Measurements from ENCODE around the gene HCST. TPM values are rescaled to one million over a fixed set of nuclear protein-coding genes. Genes with fewer than 3 reads are reported as not detected.

Gene HCST
- total and polyA plus RNA-seq, 4 donors, result 2.0 to 13.3 (median 3.8) TPM

DNA sequence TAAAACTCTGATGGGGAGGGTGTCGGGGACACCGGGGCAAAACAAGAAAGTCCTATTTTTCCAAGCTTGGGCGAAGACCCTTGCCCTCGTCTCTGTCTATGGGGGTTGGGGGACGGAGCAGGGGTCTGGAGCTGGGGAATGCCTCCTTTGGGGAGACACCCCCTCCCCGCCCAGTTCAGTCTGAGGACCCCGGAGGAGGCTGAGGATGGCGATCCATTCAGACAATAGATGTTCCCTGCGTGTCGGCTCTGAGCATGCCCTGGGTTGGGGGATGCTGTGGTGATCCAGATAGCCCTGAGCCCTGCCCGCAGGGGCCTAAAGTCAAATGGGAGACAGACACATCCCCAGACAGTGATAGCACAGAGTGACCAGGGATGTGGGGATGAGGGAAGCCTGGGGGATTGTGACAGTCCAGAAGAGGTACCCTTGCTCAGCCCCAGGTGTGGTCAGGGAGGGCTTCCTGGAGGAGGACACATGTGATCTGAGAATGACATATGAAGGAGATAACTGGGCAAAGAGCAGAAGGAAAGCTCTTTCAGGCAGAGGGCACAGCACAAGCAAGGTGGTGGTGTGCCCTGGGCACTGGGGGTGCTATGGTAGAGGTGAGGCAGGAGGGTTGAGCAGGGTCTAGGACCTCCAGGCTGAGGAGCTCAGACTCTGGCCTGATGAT, 42.9 kb downstream of the HCST start:
- WGBS, result 94% methylated on average over 11 of the region's 11 CpGs
- Histone ChIP-seq H3K36me3 (ENCODE audit: control insufficient read depth in 4 of 4, insufficient read depth in 3 of 4, low read depth in 1 of 4, low read length in 3 of 4) (peaks cover 0 to 5% (median under 1%) of the 10 kb centered on the region in 4 donors), H3K4me3 (ENCODE audit: low read depth in 1 of 3, low read length in 3 of 3) (no peak overlapping the region), H3K9ac (ENCODE audit: low read depth in 1 of 2, low read length in 2 of 2) (no peak overlapping the region), H3K27ac (ENCODE audit: low read depth in 1 of 2, low read length in 2 of 2) (no peak overlapping the region), H3K9me3 (ENCODE audit: control insufficient read depth in 4 of 4, low read length in 3 of 4) (no peaks in the 10 kb centered on the region), H3K4me1 (ENCODE audit: control insufficient read depth in 4 of 4, insufficient read depth in 4 of 4, low read length in 3 of 4) (peaks cover 2 to 8% (median 6%) of the 10 kb centered on the region in 4 donors), H3K27me3 (ENCODE audit: control insufficient read depth in 4 of 4, insufficient read depth in 4 of 4, low read length in 3 of 4) (no peaks in the 10 kb centered on the region)
- TF ChIP-seq, protein P1, sequence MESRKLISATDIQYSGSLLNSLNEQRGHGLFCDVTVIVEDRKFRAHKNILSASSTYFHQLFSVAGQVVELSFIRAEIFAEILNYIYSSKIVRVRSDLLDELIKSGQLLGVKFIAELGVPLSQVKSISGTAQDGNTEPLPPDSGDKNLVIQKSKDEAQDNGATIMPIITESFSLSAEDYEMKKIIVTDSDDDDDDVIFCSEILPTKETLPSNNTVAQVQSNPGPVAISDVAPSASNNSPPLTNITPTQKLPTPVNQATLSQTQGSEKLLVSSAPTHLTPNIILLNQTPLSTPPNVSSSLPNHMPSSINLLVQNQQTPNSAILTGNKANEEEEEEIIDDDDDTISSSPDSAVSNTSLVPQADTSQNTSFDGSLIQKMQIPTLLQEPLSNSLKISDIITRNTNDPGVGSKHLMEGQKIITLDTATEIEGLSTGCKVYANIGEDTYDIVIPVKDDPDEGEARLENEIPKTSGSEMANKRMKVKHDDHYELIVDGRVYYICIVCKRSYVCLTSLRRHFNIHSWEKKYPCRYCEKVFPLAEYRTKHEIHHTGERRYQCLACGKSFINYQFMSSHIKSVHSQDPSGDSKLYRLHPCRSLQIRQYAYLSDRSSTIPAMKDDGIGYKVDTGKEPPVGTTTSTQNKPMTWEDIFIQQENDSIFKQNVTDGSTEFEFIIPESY (IDR thresholded peaks at IDR 0.05), result no peak
- TF ChIP-seq TAF1 (conservative IDR thresholded peaks at IDR 0.05), result no peak
- no peak for TF ChIP-seq EGR1 (IDR thresholded peaks at IDR 0.05; ENCODE audit: low read depth in 2 of 2)
- TF ChIP-seq FOXA2 (IDR thresholded peaks at IDR 0.05), result no peak
- TF ChIP-seq JUND (IDR thresholded peaks at IDR 0.05), result no peak
- no peak for TF ChIP-seq FOXA1 (IDR thresholded peaks at IDR 0.05)
- TF ChIP-seq, protein P2, sequence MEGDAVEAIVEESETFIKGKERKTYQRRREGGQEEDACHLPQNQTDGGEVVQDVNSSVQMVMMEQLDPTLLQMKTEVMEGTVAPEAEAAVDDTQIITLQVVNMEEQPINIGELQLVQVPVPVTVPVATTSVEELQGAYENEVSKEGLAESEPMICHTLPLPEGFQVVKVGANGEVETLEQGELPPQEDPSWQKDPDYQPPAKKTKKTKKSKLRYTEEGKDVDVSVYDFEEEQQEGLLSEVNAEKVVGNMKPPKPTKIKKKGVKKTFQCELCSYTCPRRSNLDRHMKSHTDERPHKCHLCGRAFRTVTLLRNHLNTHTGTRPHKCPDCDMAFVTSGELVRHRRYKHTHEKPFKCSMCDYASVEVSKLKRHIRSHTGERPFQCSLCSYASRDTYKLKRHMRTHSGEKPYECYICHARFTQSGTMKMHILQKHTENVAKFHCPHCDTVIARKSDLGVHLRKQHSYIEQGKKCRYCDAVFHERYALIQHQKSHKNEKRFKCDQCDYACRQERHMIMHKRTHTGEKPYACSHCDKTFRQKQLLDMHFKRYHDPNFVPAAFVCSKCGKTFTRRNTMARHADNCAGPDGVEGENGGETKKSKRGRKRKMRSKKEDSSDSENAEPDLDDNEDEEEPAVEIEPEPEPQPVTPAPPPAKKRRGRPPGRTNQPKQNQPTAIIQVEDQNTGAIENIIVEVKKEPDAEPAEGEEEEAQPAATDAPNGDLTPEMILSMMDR (IDR thresholded peaks at IDR 0.05; ENCODE audit: low read depth, low read length, missing input control), result no peak
- TF ChIP-seq HNF4G (IDR thresholded peaks at IDR 0.05), result no peak
- no peak for DNase-seq (ENCODE audit: low spot score)

DNA sequence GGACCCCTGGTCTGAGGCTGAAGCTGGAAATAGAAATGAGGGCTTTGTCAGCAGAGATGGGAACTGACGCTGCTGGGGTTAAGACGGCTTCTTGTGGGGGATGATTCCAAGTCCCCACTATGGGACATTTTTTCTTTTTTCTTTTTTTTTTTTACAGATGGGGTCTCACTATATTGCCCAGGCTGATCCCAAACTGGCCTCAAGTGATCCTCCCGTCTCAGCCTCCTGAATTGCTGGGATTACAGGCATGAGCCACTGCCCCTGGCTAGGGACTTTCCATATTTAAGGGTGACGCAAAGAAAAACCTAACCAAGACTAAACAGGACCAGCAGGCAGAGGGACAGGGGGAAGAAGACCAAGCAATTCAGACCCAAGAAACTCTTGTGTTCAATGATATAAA, 43.9 kb downstream of the HCST start:
- Histone ChIP-seq H3K27me3 (ENCODE audit: control insufficient read depth in 4 of 4, insufficient read depth in 4 of 4, low read length in 3 of 4) (no peaks in the 10 kb centered on the region), H3K9ac (ENCODE audit: low read depth in 1 of 2, low read length in 2 of 2) (no peak overlapping the region), H3K4me1 (ENCODE audit: control insufficient read depth in 4 of 4, insufficient read depth in 4 of 4, low read length in 3 of 4) (peaks cover 2 to 8% (median 6%) of the 10 kb centered on the region in 4 donors), H3K4me3 (ENCODE audit: low read depth in 1 of 3, low read length in 3 of 3) (no peak overlapping the region), H3K9me3 (ENCODE audit: control insufficient read depth in 4 of 4, low read length in 3 of 4) (no peaks in the 10 kb centered on the region), H3K36me3 (ENCODE audit: control insufficient read depth in 4 of 4, insufficient read depth in 3 of 4, low read depth in 1 of 4, low read length in 3 of 4) (peaks cover 0 to 2% (median 0%) of the 10 kb centered on the region in 4 donors), H3K27ac (ENCODE audit: low read depth in 1 of 2, low read length in 2 of 2) (no peak overlapping the region)
- TF ChIP-seq SP1 (IDR thresholded peaks at IDR 0.05), result no peak
- TF ChIP-seq, protein P3, sequence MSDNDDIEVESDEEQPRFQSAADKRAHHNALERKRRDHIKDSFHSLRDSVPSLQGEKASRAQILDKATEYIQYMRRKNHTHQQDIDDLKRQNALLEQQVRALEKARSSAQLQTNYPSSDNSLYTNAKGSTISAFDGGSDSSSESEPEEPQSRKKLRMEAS (IDR thresholded peaks at IDR 0.05), result no peak
- no peak for TF ChIP-seq GABPA (IDR thresholded peaks at IDR 0.05 in 1 of 2, conservative IDR thresholded peaks at IDR 0.05 in 1 of 2)
- WGBS, result 96% methylated on average over 4 of the region's 4 CpGs
- no peak for DNase-seq (ENCODE audit: low spot score)

DNA sequence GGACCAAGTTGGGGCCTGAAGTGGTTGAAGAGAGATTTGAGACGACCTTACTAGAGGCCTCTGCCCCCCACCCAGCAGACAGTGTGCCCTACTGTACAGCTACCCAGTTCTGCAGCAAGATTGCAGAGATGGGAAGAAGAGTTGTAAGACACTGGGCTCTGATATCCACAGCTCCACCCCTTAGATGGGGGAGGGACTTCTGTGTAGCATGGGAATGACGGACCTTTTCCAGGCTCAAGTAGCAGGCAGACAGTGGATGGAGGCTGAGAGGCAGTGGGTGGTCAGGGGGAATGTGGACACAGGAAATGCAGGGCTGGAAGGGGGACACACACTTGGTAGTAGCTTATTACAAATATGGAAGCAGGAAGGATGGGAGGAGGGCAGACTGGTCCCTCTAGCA, 46.8 kb downstream of the HCST start:
- Histone ChIP-seq H3K36me3 (ENCODE audit: control insufficient read depth in 4 of 4, insufficient read depth in 3 of 4, low read depth in 1 of 4, low read length in 3 of 4) (peaks cover 0 to 2% (median 0%) of the 10 kb centered on the region in 4 donors), H3K27me3 (ENCODE audit: control insufficient read depth in 4 of 4, insufficient read depth in 4 of 4, low read length in 3 of 4) (no peaks in the 10 kb centered on the region), H3K27ac (ENCODE audit: low read depth in 1 of 2, low read length in 2 of 2) (no peak overlapping the region), H3K9me3 (ENCODE audit: control insufficient read depth in 4 of 4, low read length in 3 of 4) (no peaks in the 10 kb centered on the region), H3K4me3 (ENCODE audit: low read depth in 1 of 3, low read length in 3 of 3) (no peak overlapping the region), H3K9ac (ENCODE audit: low read depth in 1 of 2, low read length in 2 of 2) (no peak overlapping the region), H3K4me1 (ENCODE audit: control insufficient read depth in 4 of 4, insufficient read depth in 4 of 4, low read length in 3 of 4) (no peaks in the 10 kb centered on the region)
- TF ChIP-seq EGR1 (IDR thresholded peaks at IDR 0.05; ENCODE audit: low read depth in 2 of 2) (no peak), SP1 (IDR thresholded peaks at IDR 0.05) (no peak)
- TF ChIP-seq, protein P2 (IDR thresholded peaks at IDR 0.05; ENCODE audit: low read depth, low read length, missing input control), result no peak
- 20% methylated on average over 2 of the region's 2 CpGs for WGBS
- no peak for DNase-seq (ENCODE audit: low spot score)

Small RNA genes within 50 kb of the gene (small RNA-seq; reads per million reads assigned to genes)
- not detected for gene RN7SL402P

Other genes with a start within 250 kb of the HCST start
- under 1 TPM in 1 of 2 donors, not detected in 1; 0.56 TPM for gene UPK1A, start 236.0 kb upstream of the HCST start, total RNA-seq
- under 1 TPM in 1 of 2 donors, not detected in 1; 0.10 TPM for gene UPK1A, start 236.0 kb upstream of the HCST start, polyA plus RNA-seq
- gene ZBTB32, start 198.0 kb upstream of the HCST start, total RNA-seq, result not detected
- under 1 TPM in 1 of 2 donors, not detected in 1; 0.47 TPM for gene ZBTB32, start 198.0 kb upstream of the HCST start, polyA plus RNA-seq
- 10 to 100 TPM in 1 of 2 donors, 1 to 10 TPM in 1; 6.3 to 12.1 TPM for gene KMT2B, start 184.5 kb upstream of the HCST start, total RNA-seq
- gene KMT2B, start 184.5 kb upstream of the HCST start, polyA plus RNA-seq, result 10 to 100 TPM in 1 of 2 donors, 1 to 10 TPM in 1; 3.7 to 10.3 TPM
- gene IGFLR1, start 160.1 kb upstream of the HCST start, total RNA-seq, result 10 to 100 TPM in 1 of 2 donors, 1 to 10 TPM in 1; 7.0 to 11.2 TPM
- gene IGFLR1, start 160.1 kb upstream of the HCST start, polyA plus RNA-seq, result 10 to 100 TPM; 51.1 to 59.7 TPM
- gene U2AF1L4, start 157.1 kb upstream of the HCST start, total RNA-seq, result 10 to 100 TPM in 1 of 2 donors, 1 to 10 TPM in 1; 4.5 to 14.8 TPM
- gene U2AF1L4, start 157.1 kb upstream of the HCST start, polyA plus RNA-seq, result 10 to 100 TPM; 12.0 to 36.5 TPM
- 1 to 10 TPM; 7.4 to 7.7 TPM for gene PSENEN, start 156.9 kb upstream of the HCST start, total RNA-seq
- 10 to 100 TPM; 33.8 to 58.1 TPM for gene PSENEN, start 156.9 kb upstream of the HCST start, polyA plus RNA-seq
- 1 to 10 TPM; 2.6 to 7.0 TPM for gene LIN37, start 154.0 kb upstream of the HCST start, total RNA-seq
- gene LIN37, start 154.0 kb upstream of the HCST start, polyA plus RNA-seq, result 1 to 10 TPM; 5.8 to 6.3 TPM
- 1 to 10 TPM; 2.7 to 4.4 TPM for gene HSPB6, start 145.5 kb upstream of the HCST start, total RNA-seq
- 10 to 100 TPM in 1 of 2 donors, 1 to 10 TPM in 1; 6.9 to 17.7 TPM for gene HSPB6, start 145.5 kb upstream of the HCST start, polyA plus RNA-seq
- 1 to 10 TPM; 2.1 to 4.5 TPM for gene PROSER3, start 144.4 kb upstream of the HCST start, total RNA-seq
- gene PROSER3, start 144.4 kb upstream of the HCST start, polyA plus RNA-seq, result 1 to 10 TPM; 2.4 to 3.1 TPM
- 10 to 100 TPM in 1 of 2 donors, 1 to 10 TPM in 1; 2.0 to 10.1 TPM for gene ARHGAP33, start 127.0 kb upstream of the HCST start, total RNA-seq
- gene ARHGAP33, start 127.0 kb upstream of the HCST start, polyA plus RNA-seq, result 1 to 10 TPM in 1 of 2 donors, under 1 TPM in 1; 0.85 to 1.6 TPM
- gene PRODH2, start 89.7 kb upstream of the HCST start, total RNA-seq, result 100 to 1,000 TPM in 1 of 2 donors, 10 to 100 TPM in 1; 56.4 to 116 TPM
- 100 to 1,000 TPM; 112 to 156 TPM for gene PRODH2, start 89.7 kb upstream of the HCST start, polyA plus RNA-seq
- gene NPHS1, start 50.0 kb upstream of the HCST start, total RNA-seq, result under 1 TPM in 1 of 2 donors, not detected in 1; under 0.01 TPM
- not detected for gene NPHS1, start 50.0 kb upstream of the HCST start, polyA plus RNA-seq
- gene KIRREL2, start 45.6 kb upstream of the HCST start, total RNA-seq, result not detected
- gene KIRREL2, start 45.6 kb upstream of the HCST start, polyA plus RNA-seq, result not detected
- under 1 TPM in 1 of 2 donors, not detected in 1; 0.08 TPM for gene APLP1, start 34.0 kb upstream of the HCST start, total RNA-seq
- under 1 TPM; 0.16 to 0.51 TPM for gene APLP1, start 34.0 kb upstream of the HCST start, polyA plus RNA-seq
- 1 to 10 TPM; 1.3 to 2.4 TPM for gene NFKBID, start 2.0 kb upstream of the HCST start, total RNA-seq
- gene NFKBID, start 2.0 kb upstream of the HCST start, polyA plus RNA-seq, result 1 to 10 TPM in 1 of 2 donors, under 1 TPM in 1; 0.66 to 1.2 TPM
- gene TYROBP, start 5.8 kb downstream of the HCST start, total RNA-seq, result 10 to 100 TPM; 26.8 to 37.6 TPM
- 10 to 100 TPM; 43.8 to 89.6 TPM for gene TYROBP, start 5.8 kb downstream of the HCST start, polyA plus RNA-seq
- 1 to 10 TPM in 1 of 2 donors, under 1 TPM in 1; 0.89 to 1.9 TPM for gene LRFN3, start 33.8 kb downstream of the HCST start, total RNA-seq
- gene LRFN3, start 33.8 kb downstream of the HCST start, polyA plus RNA-seq, result 1 to 10 TPM; 2.2 to 8.4 TPM
- gene SDHAF1, start 92.7 kb downstream of the HCST start, total RNA-seq, result 10 to 100 TPM in 1 of 2 donors, 1 to 10 TPM in 1; 8.4 to 28.4 TPM
- gene SDHAF1, start 92.7 kb downstream of the HCST start, polyA plus RNA-seq, result 10 to 100 TPM; 16.0 to 21.7 TPM
- 1 to 10 TPM; 1.8 to 4.4 TPM for gene SYNE4, start 106.3 kb downstream of the HCST start, total RNA-seq
- 1 to 10 TPM; 4.3 to 5.7 TPM for gene SYNE4, start 106.3 kb downstream of the HCST start, polyA plus RNA-seq
- 1 to 10 TPM; 6.3 to 8.3 TPM for gene ALKBH6, start 111.7 kb downstream of the HCST start, total RNA-seq
- gene ALKBH6, start 111.7 kb downstream of the HCST start, polyA plus RNA-seq, result 10 to 100 TPM in 1 of 2 donors, 1 to 10 TPM in 1; 9.3 to 11.8 TPM
- gene CLIP3, start 130.3 kb downstream of the HCST start, total RNA-seq, result 1 to 10 TPM in 1 of 2 donors, under 1 TPM in 1; 0.59 to 1.5 TPM
- gene CLIP3, start 130.3 kb downstream of the HCST start, polyA plus RNA-seq, result under 1 TPM; 0.78 to 0.82 TPM
- 1 to 10 TPM; 1.8 to 2.3 TPM for gene THAP8, start 151.8 kb downstream of the HCST start, total RNA-seq
- 1 to 10 TPM; 4.2 to 4.4 TPM for gene THAP8, start 151.8 kb downstream of the HCST start, polyA plus RNA-seq
- gene WDR62, start 152.4 kb downstream of the HCST start, total RNA-seq, result 1 to 10 TPM in 1 of 2 donors, under 1 TPM in 1; 0.59 to 6.6 TPM
- gene WDR62, start 152.4 kb downstream of the HCST start, polyA plus RNA-seq, result under 1 TPM; 0.26 to 0.83 TPM
- gene OVOL3, start 208.6 kb downstream of the HCST start, total RNA-seq, result not detected
- not detected for gene OVOL3, start 208.6 kb downstream of the HCST start, polyA plus RNA-seq
- gene POLR2I, start 212.3 kb downstream of the HCST start, total RNA-seq, result 10 to 100 TPM; 11.4 to 82.1 TPM
- 100 to 1,000 TPM in 1 of 2 donors, 10 to 100 TPM in 1; 40.2 to 110 TPM for gene POLR2I, start 212.3 kb downstream of the HCST start, polyA plus RNA-seq
- gene TBCB, start 212.9 kb downstream of the HCST start, total RNA-seq, result 10 to 100 TPM; 29.8 to 43.2 TPM
- gene TBCB, start 212.9 kb downstream of the HCST start, polyA plus RNA-seq, result 10 to 100 TPM; 36.4 to 61.3 TPM
- gene CAPNS1, start 237.5 kb downstream of the HCST start, total RNA-seq, result 100 to 1,000 TPM in 1 of 2 donors, 10 to 100 TPM in 1; 79.5 to 119 TPM
- 100 to 1,000 TPM in 1 of 2 donors, 10 to 100 TPM in 1; 87.2 to 280 TPM for gene CAPNS1, start 237.5 kb downstream of the HCST start, polyA plus RNA-seq
- under 1 TPM; 0.17 to 0.33 TPM for gene COX7A1, start 249.9 kb downstream of the HCST start, total RNA-seq
- 10 to 100 TPM in 1 of 2 donors, 1 to 10 TPM in 1; 2.3 to 11.4 TPM for gene COX7A1, start 249.9 kb downstream of the HCST start, polyA plus RNA-seq